K562 (cell line): Measurements from ENCODE around the gene MAK. TPM values are rescaled to one million over a fixed set of nuclear protein-coding genes. Genes with fewer than 3 reads are reported as not detected.
A peak's percentile ranks its signal among the peaks of the same experiment; 100 is the strongest.

Source experiments
- ATAC-seq: fragments of 200-7000 bp; cut with Tn5 transposase; 3 replicates; pipeline ENCODE4 v1.9.1; 2020; ENCODE audit warnings: moderate library complexity
- BruUV-seq: library from RNA; stranded (reverse); fragments of 400-500 nt; replicated peaks from 2 replicates; lab custom pipeline; 2021; lab: Mats Ljungman, UMichigan
- CTCF ChIA-PET: fragments of 300-600 bp; formaldehyde crosslinking; extraction: SDS; loops from one replicate; lab custom pipeline; 2021; ENCODE audit warnings: low intra/inter-chr PET ratio; lab: Yijun Ruan, JAX
- POLR2A ChIA-PET: fragments of 300-600, 350-650 bp; sonication (Branson Sonifier 250); formaldehyde crosslinking; extraction: SDS; loops from one replicate; lab custom pipeline; 2021; ENCODE audit warnings: antibody characterized with exemption, inconsistent platforms; lab: Yijun Ruan, JAX
- DNase-seq, 4 experiments: peaks; one replicate each; pipeline versions ENCODE4 v3.0.0 to v3.0.0-alpha.2; 2011 to 2018; ENCODE audit warnings: low spot score in 3 of 4, mixed read lengths in 3 of 4; ENCODE audit errors: extremely low read depth in 1 of 4
- FAIRE-seq: peaks from 2 replicates; lab custom pipeline; 2011; peaks lifted over from hg19 to GRCh38; lab: Jason Lieb, UNC
- H2AFZ ChIP-seq: 2 replicates; pipeline ENCODE4 v1.6.0; 2011; ENCODE audit warnings: low read depth, low read length, control low read depth, inconsistent platforms
- H3K27ac ChIP-seq: fragments of 200-600 bp; 3 replicates; pipeline ENCODE4 v1.8.0; 2011; ENCODE audit warnings: low read depth, mild to moderate bottlenecking, control low read depth, inconsistent platforms, low read length, moderate library complexity, mixed read lengths; ENCODE audit errors: extremely low read depth
- H3K27me3 ChIP-seq, 2 experiments: fragments of 300-600 bp in 1 of 2; 2 replicates in 1 of 2; 3 replicates in 1 of 2; pipeline versions ENCODE4 v1.6.0 to v1.8.0; 2011; ENCODE audit warnings: inconsistent platforms in 2 of 2, low read length in 2 of 2, mild to moderate bottlenecking in 1 of 2, mixed read lengths in 1 of 2, moderate library complexity in 1 of 2; ENCODE audit not compliant: control insufficient read depth in 2 of 2, insufficient read depth in 2 of 2
- H3K36me3 ChIP-seq: fragments of 300-600 bp; 3 replicates; pipeline ENCODE4 v1.8.0; 2011; ENCODE audit warnings: mild to moderate bottlenecking, low read length, inconsistent platforms; ENCODE audit not compliant: control insufficient read depth, insufficient read depth
- H3K4me1 ChIP-seq, 2 experiments: fragments of 200-600 bp in 1 of 2; replicated peaks in 1 of 2; 2 replicates in 1 of 2; 3 replicates in 1 of 2; pipeline versions ENCODE4 v1.5.1 to v1.8.0; 2011; ENCODE audit warnings: inconsistent platforms in 2 of 2, low read length in 2 of 2, mild to moderate bottlenecking in 1 of 2, mixed read lengths in 1 of 2, moderate library complexity in 1 of 2; ENCODE audit not compliant: control insufficient read depth in 2 of 2, insufficient read depth in 2 of 2
- H3K4me2 ChIP-seq: 2 replicates; pipeline ENCODE4 v1.6.1; 2011; ENCODE audit warnings: low read length, control low read depth, inconsistent platforms, mixed read lengths; ENCODE audit not compliant: insufficient read depth
- H3K4me3 ChIP-seq: fragments of 200-600 bp; sonication (generic), shearing (Covaris generic); 2 replicates; pipeline ENCODE4 v1.5.1; 2016; ENCODE audit warnings: control low read depth, inconsistent platforms
- H3K79me2 ChIP-seq: fragments of 200-600 bp; 3 replicates; pipeline ENCODE4 v1.8.0; 2011; ENCODE audit warnings: low read length, inconsistent platforms; ENCODE audit not compliant: control insufficient read depth, insufficient read depth
- H3K9ac ChIP-seq, 2 experiments: 2 replicates each; pipeline versions ENCODE4 v1.6.0 to v1.6.1; 2011; ENCODE audit warnings: low read depth in 2 of 2, low read length in 2 of 2, control low read depth in 1 of 2, inconsistent platforms in 1 of 2, mild to moderate bottlenecking in 1 of 2, mixed read lengths in 1 of 2; ENCODE audit not compliant: insufficient read depth in 1 of 2
- H3K9me1 ChIP-seq: one replicate; pipeline ENCODE4 v1.6.0; 2011; ENCODE audit warnings: inconsistent platforms, mild to moderate bottlenecking, low read length, moderate library complexity; ENCODE audit not compliant: control insufficient read depth, insufficient read depth
- H3K9me3 ChIP-seq: replicated peaks from 2 replicates; pipeline ENCODE4 v1.5.1; 2011; ENCODE audit warnings: low read depth, low read length, inconsistent platforms; ENCODE audit not compliant: control insufficient read depth, insufficient read depth
- H4K20me1 ChIP-seq: replicated peaks from 2 replicates; pipeline ENCODE4 v1.6.1; 2011; ENCODE audit warnings: low read length, inconsistent platforms, mixed read lengths; ENCODE audit not compliant: control insufficient read depth, insufficient read depth
- BCLAF1 ChIP-seq, 2 experiments: fragments of 450-650 bp in 1 of 2; IDR thresholded peaks; 2 replicates each; pipeline ENCODE4 v1.6.1; 2011 to 2017; ENCODE audit warnings: low read depth in 2 of 2, antibody characterized with exemption in 1 of 2, borderline replicate concordance in 1 of 2, low read length in 1 of 2, mild to moderate bottlenecking in 1 of 2, mixed read lengths in 1 of 2; ENCODE audit not compliant: control insufficient read depth in 1 of 2
- HBP1 ChIP-seq: fragments of 450-650 bp; formaldehyde crosslinking; IDR thresholded peaks from 2 replicates; pipeline ENCODE4 v1.4.0; 2022; ENCODE audit warnings: missing genetic modification characterization
- HCFC1 ChIP-seq: IDR thresholded peaks from 2 replicates; pipeline ENCODE4 v1.6.1; 2012; ENCODE audit warnings: low read depth, low read length, improper control_type of control experiment
- HDAC1 ChIP-seq, 2 experiments: fragments of 450-650 bp; IDR thresholded peaks; 2 replicates each; pipeline ENCODE4 v1.6.1; 2016 to 2017; ENCODE audit warnings: inconsistent platforms in 1 of 2, mild to moderate bottlenecking in 1 of 2, moderate library complexity in 1 of 2
- HNRNPK ChIP-seq: fragments of 200-400 bp; formaldehyde crosslinking; IDR thresholded peaks from one replicate; pipeline ENCODE4 v1.6.1; 2018; ENCODE audit warnings: mild to moderate bottlenecking, low read depth, low read length; ENCODE audit not compliant: poor library complexity, severe bottlenecking
- NR2C1 ChIP-seq, 2 experiments: fragments of 450-650 bp; IDR thresholded peaks; 2 replicates each; pipeline ENCODE4 v1.6.1; 2017; ENCODE audit warnings: mild to moderate bottlenecking in 2 of 2, antibody characterized with exemption in 1 of 2, inconsistent platforms in 1 of 2, missing compliant biosample characterization in 1 of 2, missing genetic modification characterization in 1 of 2
- NR3C1 ChIP-seq: sonication (generic); formaldehyde crosslinking; IDR thresholded peaks from 2 replicates; pipeline ENCODE4 v1.8.1; 2022; ENCODE audit warnings: missing genetic modification reagents
- RCOR1 ChIP-seq, 2 experiments: IDR thresholded peaks; 2 replicates each; pipeline ENCODE4 v1.6.1; 2012; ENCODE audit warnings: low read depth in 2 of 2, low read length in 2 of 2, borderline replicate concordance in 1 of 2, improper control_type of control experiment in 1 of 2
- UBTF ChIP-seq, 2 experiments: IDR thresholded peaks; 2 replicates each; pipeline ENCODE4 v1.6.1; 2012; ENCODE audit warnings: improper control_type of control experiment in 2 of 2, low read depth in 2 of 2, low read length in 2 of 2, borderline replicate concordance in 1 of 2
- ZBTB2 ChIP-seq: fragments of 450-650 bp; IDR thresholded peaks from 2 replicates; pipeline ENCODE4 v1.6.1; 2016; ENCODE audit warnings: antibody characterized with exemption
- ZNF311 ChIP-seq: fragments of 250-450 bp; sonication (Bioruptor Pico); IDR thresholded peaks from 2 replicates; pipeline ENCODE4 v1.4.0; 2020; ENCODE audit warnings: mild to moderate bottlenecking, moderate library complexity
- ZNF717 ChIP-seq: fragments of 250-450 bp; sonication (Bioruptor Pico); IDR thresholded peaks from 2 replicates; pipeline ENCODE4 v1.5.0; 2021
- WGBS: fragments of 100-300 bp; shearing (Covaris generic); methylation state at CpG from one replicate; pipeline ENCODE4 v1.1.6; 2016; ENCODE audit warnings: low coverage, mixed read lengths; ENCODE audit not compliant: insufficient coverage; ENCODE audit errors: missing lambda C conversion rate; 5-methylcytosine and 5-hydroxymethylcytosine counted together
- in situ Hi-C: fragments of 300-500 bp; cut with MboI; formaldehyde crosslinking; loops from 4 replicates; pipeline ENCODE4 v1.15.0; 2018; ENCODE audit warnings: inconsistent platforms, mixed read lengths
- intact Hi-C: fragments of 100-400 bp; cut with micrococcal nuclease; formaldehyde crosslinking; loops from 2 replicates; pipeline ENCODE4 v1.14.2; 2022
- polyA plus RNA-seq, 8 experiments: library from polyadenylated mRNA; depleted of rRNA in 4 of 8; stranded (reverse) in 5 of 8; unstranded in 3 of 8; fragments of >200 nt; fragmentation: Nextera tagmentation in 2 of 8; fragmentation: Illumina TruSeq in 1 of 8; extraction: Ambion mirVana in 2 of 8; extraction: Trizol in 1 of 8; gene quantifications; 2 replicates each; pipeline versions ENCODE4 v1.2.1 to v1.2.3, GENCODE V29; 2011 to 2014; ENCODE audit warnings: inconsistent platforms in 1 of 8, missing spikeins in 1 of 8
- total RNA-seq, 7 experiments: library from RNA; depleted of rRNA in 6 of 7; stranded (reverse); fragments of >200 nt in 6 of 7; fragmentation: Illumina TruSeq in 2 of 7; extraction: Trizol in 2 of 7; gene quantifications; 2 replicates each; pipeline versions ENCODE4 v1.2.1 to v1.2.3, GENCODE V29; 2011 to 2021; ENCODE audit warnings: low replicate concordance in 1 of 7

MAK gene
- total and polyA plus RNA-seq, 9 of the 15 experiments (the other 6 are each of a cell fraction or from before 2014, with no cell fraction given) = 0.25 to 1.1 (median 0.53) TPM

- Histone ChIP-seq H3K9me3 (no peaks in the 10 kb centered on the region), H3K4me2 (peak overlapping the region; percentile 84), H3K27me3 (no peaks in the 10 kb centered on the region), H3K9me1 (no peaks in the 10 kb centered on the region), H4K20me1 (peaks cover 25% of the 10 kb centered on the region), H3K9ac (peak overlapping the region; percentile 2 to 81; a peak in 3 of 4 replicates), H3K4me3 (peak overlapping the region; percentile 57; the same call in 1 of the 2 replicates), H2AFZ (no peak overlapping the region), H3K4me1 (peaks cover 28 to 51% of the 10 kb centered on the region in 2 experiments), H3K36me3 (peaks cover 52% of the 10 kb centered on the region), H3K27ac (peak overlapping the region; percentile 38; the same call in 2 of the 3 replicates), H3K79me2 (peaks cover 71% of the 10 kb centered on the region)
- in situ Hi-C loops (no loop called here), intact Hi-C loops (loop anchor here (5.0 kb wide), 1 partner anchor 37 kb away; no protein-coding TSS in a partner anchor)
- ChIA-PET POLR2A (interaction anchor here (0.6 to 2.7 kb wide), 6 partner anchors 9 to 636 kb away, joined by 3 to 10 read pairs (median 4); no protein-coding TSS in a partner anchor), CTCF (no interaction called here)
- ATAC-seq = peak; percentile 50
- peak in 3 of 4 experiments; percentile 22 to 93 (median 83) for DNase-seq
- BruUV-seq = no TSS peak
- FAIRE-seq = peak; percentile 97
- 0% methylated on average over 2 of the region's 2 CpGs for WGBS
- no peak; the same call in 1 of the 2 replicates for TF ChIP-seq NR2C1 (IDR thresholded peaks at IDR 0.05)
- peak; percentile 43; the same call in 1 of the 2 replicates for TF ChIP-seq NR2C1 (tag; IDR thresholded peaks at IDR 0.05)
- peak; percentile 52 to 70; a peak in 2 of 4 replicates for TF ChIP-seq RCOR1 (IDR thresholded peaks at IDR 0.05; ENCODE audit: borderline replicate concordance in 1 of 2, low read depth in 2 of 2, low read length in 2 of 2)
- TF ChIP-seq ZBTB2 = peak; percentile 38; the same call in 1 of the 2 replicates
- peak in 1 of 2 experiments; percentile 67; a peak in 2 of 4 replicates for TF ChIP-seq HDAC1 (IDR thresholded peaks at IDR 0.05)
- no peak for TF ChIP-seq HBP1 (CRISPR knock-in tag)
- 0 out of 4 replicates have a peak, but pooled peaks of 1 of the 2 experiments have one; percentile 59 for TF ChIP-seq BCLAF1 (IDR thresholded peaks at IDR 0.05; ENCODE audit: borderline replicate concordance in 1 of 2, control insufficient read depth in 1 of 2, low read depth in 2 of 2, low read length in 1 of 2)
- TF ChIP-seq HCFC1 = no peak
- no peak for TF ChIP-seq ZNF717 (CRISPR knock-in tag)
- TF ChIP-seq HNRNPK = no peak
- TF ChIP-seq NR3C1 (CRISPR knock-in tag) = no peak
- no peak for TF ChIP-seq ZNF311 (CRISPR knock-in tag)
- 0 out of 4 replicates have a peak, but pooled peaks of 1 of the 2 experiments have one; percentile 29 for TF ChIP-seq UBTF (IDR thresholded peaks at IDR 0.05; ENCODE audit: borderline replicate concordance in 1 of 2, low read depth in 2 of 2, low read length in 2 of 2)
These were observed 88.6 kb downstream of the MAK start for GRCh38 chr6:10749734-10750133.
